H1 (cell line): Measurements from ENCODE around the gene CXXC5. TPM values are rescaled to one million over a fixed set of nuclear protein-coding genes. Genes with fewer than 3 reads are reported as not detected.

ENCODE experiments used
- CTCF ChIA-PET: fragments of 300-600 bp; sonication (Branson Sonifier 250); formaldehyde crosslinking; loops from one replicate; lab custom pipeline; 2021; ENCODE audit not compliant: partially characterized antibody; lab: Charles Lee
- POLR2A ChIA-PET: fragments of 300-600 bp; sonication (Branson Sonifier 250); formaldehyde crosslinking; loops from one replicate; lab custom pipeline; 2021; ENCODE audit warnings: inconsistent platforms; ENCODE audit not compliant: partially characterized antibody; lab: Charles Lee
- DNase-seq, 2 experiments: peaks; one replicate each; pipeline versions ENCODE4 v3.0.0 to v3.0.0-alpha.2; 2010 to 2022; ENCODE audit warnings: low spot score in 2 of 2, low read depth in 1 of 2, mixed read lengths in 1 of 2
- FAIRE-seq: peaks from 2 replicates; lab custom pipeline; 2011; peaks lifted over from hg19 to GRCh38; lab: Jason Lieb, UNC
- H2AFZ ChIP-seq: 2 replicates; pipeline ENCODE4 v1.8.1; 2012; ENCODE audit warnings: low read length, inconsistent platforms
- H2AK5ac ChIP-seq: 2 replicates; pipeline ENCODE4 v1.6.1; 2013; ENCODE audit warnings: low read depth, low read length
- H2BK120ac ChIP-seq: replicated peaks from 2 replicates; pipeline ENCODE3; 2013; ENCODE audit warnings: low read depth, low read length, inconsistent platforms
- H2BK12ac ChIP-seq: 2 replicates; pipeline ENCODE4 v1.6.1; 2013; ENCODE audit warnings: low read depth, low read length
- H2BK15ac ChIP-seq: 2 replicates; pipeline ENCODE4 v1.6.1; 2013; ENCODE audit warnings: low read length
- H2BK20ac ChIP-seq: 2 replicates; pipeline ENCODE4 v1.6.1; 2013; ENCODE audit warnings: low read length
- H2BK5ac ChIP-seq: 2 replicates; pipeline ENCODE4 v1.6.1; 2013; ENCODE audit warnings: low read depth, low read length
- H3K14ac ChIP-seq: 2 replicates; pipeline ENCODE4 v1.6.1; 2013; ENCODE audit warnings: inconsistent platforms; ENCODE audit not compliant: insufficient read length
- H3K18ac ChIP-seq: 2 replicates; pipeline ENCODE4 v1.6.1; 2013; ENCODE audit warnings: low read length; ENCODE audit errors: extremely low read depth
- H3K23ac ChIP-seq: 2 replicates; pipeline ENCODE4 v1.6.1; 2013; ENCODE audit warnings: inconsistent platforms; ENCODE audit not compliant: insufficient read length
- H3K23me2 ChIP-seq: 2 replicates; pipeline ENCODE4 v1.6.1; 2013; ENCODE audit warnings: low read depth, low read length
- H3K27ac ChIP-seq: 2 replicates; pipeline ENCODE4 v1.6.1; 2011; ENCODE audit warnings: low read depth, low read length, inconsistent platforms
- H3K27me3 ChIP-seq, 4 experiments: replicated peaks in 1 of 4; 1 replicate in 1 of 4; 2 replicates in 3 of 4; pipeline versions ENCODE4 v1.6.1 to v1.8.1; 2011 to 2013; ENCODE audit warnings: low read length in 3 of 4, mild to moderate bottlenecking in 3 of 4, inconsistent platforms in 2 of 4, mixed read lengths in 2 of 4, moderate library complexity in 1 of 4; ENCODE audit not compliant: control insufficient read depth in 3 of 4, insufficient read depth in 3 of 4; ENCODE audit errors: extremely low read depth in 1 of 4
- H3K36me3 ChIP-seq, 4 experiments: 2 replicates each; pipeline versions ENCODE4 v1.6.1 to v1.8.1; 2011 to 2013; ENCODE audit warnings: mild to moderate bottlenecking in 4 of 4, low read length in 3 of 4, moderate library complexity in 2 of 4, control low read depth in 1 of 4, inconsistent platforms in 1 of 4; ENCODE audit not compliant: insufficient read depth in 4 of 4, control insufficient read depth in 2 of 4
- H3K4ac ChIP-seq: replicated peaks from 2 replicates; pipeline ENCODE3; 2013; ENCODE audit warnings: low read length, low read depth, mixed read lengths, inconsistent platforms; ENCODE audit not compliant: insufficient read length
- H3K4me1 ChIP-seq, 4 experiments: replicated peaks in 1 of 4; 1 replicate in 1 of 4; 2 replicates in 3 of 4; pipeline versions ENCODE4 v1.6.1 to v1.8.1; 2011 to 2013; ENCODE audit warnings: low read length in 3 of 4, inconsistent platforms in 2 of 4, mixed read lengths in 1 of 4; ENCODE audit not compliant: insufficient read depth in 4 of 4, control insufficient read depth in 3 of 4
- H3K4me2 ChIP-seq, 2 experiments: 2 replicates each; pipeline versions ENCODE4 v1.6.1 to v1.8.1; 2011 to 2013; ENCODE audit warnings: low read depth in 2 of 2, low read length in 2 of 2, control low read depth in 1 of 2, inconsistent platforms in 1 of 2, mild to moderate bottlenecking in 1 of 2; ENCODE audit not compliant: insufficient read depth in 1 of 2
- H3K4me3 ChIP-seq, 4 experiments: fragments of 200-600, 300-600 bp in 1 of 4; sonication (generic), shearing (Covaris generic), sonication (Bioruptor Twin) in 1 of 4; 2 replicates each; pipeline versions ENCODE4 v1.5.1 to v1.8.1; 2011 to 2016; ENCODE audit warnings: low read length in 4 of 4, low read depth in 3 of 4, control low read depth in 2 of 4, inconsistent platforms in 2 of 4, mild to moderate bottlenecking in 2 of 4, mixed read lengths in 1 of 4, moderate library complexity in 1 of 4; ENCODE audit not compliant: insufficient read depth in 2 of 4; ENCODE audit errors: extremely low read depth in 1 of 4
- H3K56ac ChIP-seq: replicated peaks from 2 replicates; pipeline ENCODE3; 2013; ENCODE audit warnings: low read depth, mild to moderate bottlenecking, mixed read lengths, low read length, inconsistent platforms; ENCODE audit not compliant: insufficient read length
- H3K79me1 ChIP-seq: 2 replicates; pipeline ENCODE4 v1.6.1; 2013; ENCODE audit warnings: low read depth, low read length, control low read depth
- H3K79me2 ChIP-seq, 2 experiments: 2 replicates each; pipeline versions ENCODE4 v1.6.1 to v1.8.1; 2012 to 2013; ENCODE audit warnings: low read length in 2 of 2, mild to moderate bottlenecking in 2 of 2, inconsistent platforms in 1 of 2; ENCODE audit not compliant: insufficient read depth in 2 of 2, control insufficient read depth in 1 of 2
- H3K9ac ChIP-seq, 4 experiments: replicated peaks in 1 of 4; 1 replicate in 1 of 4; 2 replicates in 3 of 4; pipeline versions ENCODE4 v1.6.1 to v1.8.1; 2011 to 2013; ENCODE audit warnings: low read depth in 3 of 4, low read length in 3 of 4, control low read depth in 2 of 4, mild to moderate bottlenecking in 2 of 4, moderate library complexity in 2 of 4, inconsistent platforms in 1 of 4; ENCODE audit errors: extremely low read depth in 1 of 4
- H3K9me3 ChIP-seq, 2 experiments: 2 replicates each; pipeline versions ENCODE4 v1.6.1 to v1.8.1; 2012 to 2013; ENCODE audit warnings: mild to moderate bottlenecking in 2 of 2, moderate library complexity in 2 of 2, control low read depth in 1 of 2, inconsistent platforms in 1 of 2, low read depth in 1 of 2, low read length in 1 of 2, mixed read lengths in 1 of 2; ENCODE audit not compliant: insufficient read depth in 2 of 2
- H4K20me1 ChIP-seq, 2 experiments: replicated peaks in 1 of 2; 2 replicates each; pipeline versions ENCODE3 to v1.8.1; 2011 to 2013; ENCODE audit warnings: inconsistent platforms in 2 of 2, low read length in 2 of 2, mild to moderate bottlenecking in 1 of 2; ENCODE audit not compliant: insufficient read depth in 2 of 2, control insufficient read depth in 1 of 2
- H4K5ac ChIP-seq: 2 replicates; pipeline ENCODE4 v1.6.1; 2013; ENCODE audit warnings: low read length, low read depth, mixed read lengths, inconsistent platforms; ENCODE audit not compliant: insufficient read length
- H4K8ac ChIP-seq: 2 replicates; pipeline ENCODE4 v1.8.0; 2013; ENCODE audit warnings: mild to moderate bottlenecking, moderate library complexity, low read length, inconsistent platforms; ENCODE audit not compliant: insufficient read depth; ENCODE audit errors: extremely low read depth
- H4K91ac ChIP-seq: replicated peaks from 2 replicates; pipeline ENCODE3; 2013; ENCODE audit warnings: low read length, mixed read lengths, inconsistent platforms; ENCODE audit not compliant: insufficient read length
- BACH1 ChIP-seq: IDR thresholded peaks from 2 replicates; pipeline ENCODE4 v1.6.1; 2012; ENCODE audit warnings: low read length, improper control_type of control experiment
- BRCA1 ChIP-seq: IDR thresholded peaks from 2 replicates; pipeline ENCODE4 v1.6.1; 2012; ENCODE audit warnings: low read depth, low read length, improper control_type of control experiment
- PHF8 ChIP-seq: fragments of 200-600 bp; sonication (generic); conservative IDR thresholded peaks from 2 replicates; pipeline ENCODE4 v1.7.1; 2012; ENCODE audit warnings: low read depth, mild to moderate bottlenecking, inconsistent platforms, low read length, moderate library complexity
- WGBS, 2 experiments: shearing (Covaris generic) in 1 of 2; methylation state at CpG; one replicate each; pipeline versions ENCODE4 v1.1.6 to v1.1.7; 2013 to 2015; ENCODE audit warnings: low lambda C conversion rate in 2 of 2, mixed read lengths in 2 of 2, inconsistent platforms in 1 of 2, low coverage in 1 of 2, missing lambda C conversion rate in 1 of 2; ENCODE audit not compliant: insufficient replicate concordance in 2 of 2, insufficient coverage in 1 of 2, insufficient read length in 1 of 2; ENCODE audit errors: extremely low coverage in 1 of 2, missing lambda C conversion rate in 1 of 2; 5-methylcytosine and 5-hydroxymethylcytosine counted together
- polyA plus RNA-seq, 7 experiments: library from polyadenylated mRNA; depleted of rRNA in 3 of 7; stranded (reverse) in 5 of 7; unstranded in 2 of 7; fragments of >200 nt in 5 of 7; fragments of 200-250 nt in 2 of 7; gene quantifications; 1 replicate in 5 of 7; 2 replicates in 1 of 7; 4 replicates in 1 of 7; pipeline versions ENCODE4 v1.2.1 to v1.2.3, GENCODE V29; 2011 to 2013; ENCODE audit warnings: missing spikeins in 2 of 7, mixed read lengths in 2 of 7
- total RNA-seq: library from RNA; stranded (reverse); fragmentation: NEBNext Ultra II Directional; extraction: Animal tissue kit (Norgen Biotek cat#: 25700); gene quantifications from 2 replicates; pipeline ENCODE4 v1.2.1, GENCODE V29; 2021

CXXC5 gene
- total and polyA plus RNA-seq, 2 of the 8 experiments (the other 6 are each of a cell fraction or from before 2014, with no cell fraction given) = 61.4 to 74.0 TPM

GRCh38 chr5:139676406-139676805 lies 28.3 kb downstream of the CXXC5 start:
- 75% methylated on average over 1 of the region's 3 CpGs; no CpG with 5 or more reads in 1 of the 2 experiments for WGBS, 2 experiments
- Histone ChIP-seq H3K9me3 (no peaks in the 10 kb centered on the region), H3K36me3 (peaks cover 0 to 12% (median 6%) of the 10 kb centered on the region in 4 experiments; a peak in 5 of 8 replicates), H3K18ac (no peak overlapping the region; the same call in 1 of the 2 replicates), H3K23me2 (no peaks in the 10 kb centered on the region), H3K79me1 (peaks cover 43% of the 10 kb centered on the region), H4K91ac (no peak overlapping the region), H2BK20ac (no peak overlapping the region), H3K4me2 (no peak overlapping the region), H3K27ac (no peak overlapping the region), H3K27me3 (no peaks in the 10 kb centered on the region), H2BK120ac (no peak overlapping the region), H3K4me3 (no peak overlapping the region), H3K9ac (no peak overlapping the region), H4K5ac (no peak overlapping the region), H2BK12ac (no peak overlapping the region), H2BK5ac (no peak overlapping the region), H4K8ac (no peak overlapping the region), H3K14ac (no peak overlapping the region), H3K4me1 (peaks cover 3 to 31% (median 17%) of the 10 kb centered on the region in 4 experiments), H3K23ac (no peak overlapping the region), H2AFZ (no peak overlapping the region), H2AK5ac (no peak overlapping the region), H3K4ac (no peak overlapping the region), H4K20me1 (peaks cover 40 to 61% of the 10 kb centered on the region in 2 experiments), H3K56ac (no peak overlapping the region), H2BK15ac (no peak overlapping the region), H3K79me2 (peaks cover 0 to 63% of the 10 kb centered on the region in 2 experiments; a peak in 2 of 4 replicates)
- ChIA-PET CTCF (interaction anchor here (0.5 to 17.2 kb wide), 6 partner anchors 12 to 90 kb away, joined by 3 to 171 read pairs (median 12); no protein-coding TSS in a partner anchor), POLR2A (interaction anchor here (0.6 to 2.6 kb wide), 9 partner anchors 11 to 35 kb away, joined by 3 to 10 read pairs (median 4); no protein-coding TSS in a partner anchor)
- FAIRE-seq = no peak
- no peak for DNase-seq
- TF ChIP-seq BACH1 = no peak
- TF ChIP-seq BRCA1 = no peak
- TF ChIP-seq PHF8 = no peak
